Uterus (tissue), 4 donors: ENCODE results near the gene BNC2. TPM values are rescaled to one million over a fixed set of nuclear protein-coding genes. Genes with fewer than 3 reads are reported as not detected.

Experiments used
- DNase-seq, 2 donors: peaks; one replicate each; pipeline ENCODE4 v3.0.0-alpha.2; 2019 to 2020
- H3K27ac ChIP-seq, 2 donors: fragments of 200-600 bp; sonication (generic); 1 replicate in 1 of 2; 2 replicates in 1 of 2; pipeline ENCODE4 v1.5.1; 2016 to 2018
- H3K27me3 ChIP-seq, 2 donors: fragments of 200-600 bp; sonication (generic); one replicate each; pipeline ENCODE4 v1.5.1; 2018 to 2019; ENCODE audit warnings: control low read depth in 1 of 2
- H3K36me3 ChIP-seq, 2 donors: fragments of 200-600 bp; sonication (generic); one replicate each; pipeline ENCODE4 v1.5.1; 2019; ENCODE audit warnings: control low read depth in 1 of 2
- H3K4me1 ChIP-seq, 2 donors: fragments of 200-600 bp; sonication (generic); one replicate each; pipeline ENCODE4 v1.5.1; 2018 to 2019; ENCODE audit warnings: control low read depth in 1 of 2
- H3K4me3 ChIP-seq, 2 donors: fragments of 200-600 bp; sonication (generic); 1 replicate in 1 of 2; 2 replicates in 1 of 2; pipeline ENCODE4 v1.5.1; 2018 to 2019; ENCODE audit warnings: mild to moderate bottlenecking in 1 of 2
- H3K9me3 ChIP-seq, 2 donors: fragments of 200-600 bp; sonication (generic); one replicate each; pipeline ENCODE4 v1.5.1; 2019; ENCODE audit warnings: control low read depth in 1 of 2
- CTCF ChIP-seq, 4 experiments: fragments of 200-600 bp in 2 of 4; fragments of 450-650 bp in 2 of 4; sonication (generic) in 2 of 4; IDR thresholded peaks; one replicate each; pipeline ENCODE4 v1.5.1; 2016 to 2019; ENCODE audit warnings: antibody characterized with exemption in 4 of 4, mild to moderate bottlenecking in 2 of 4, moderate library complexity in 1 of 4
- POLR2A ChIP-seq, 2 donors: fragments of 450-650 bp; IDR thresholded peaks; one replicate each; pipeline ENCODE4 v1.6.1; 2016; ENCODE audit warnings: antibody characterized with exemption in 2 of 2, mild to moderate bottlenecking in 1 of 2, moderate library complexity in 1 of 2
- intact Hi-C: fragments of 100-400 bp; cut with DNase I; formaldehyde crosslinking; loops from one replicate; pipeline ENCODE4 v1.15.1; 2023; ENCODE audit warnings: low total_unique reads
- total RNA-seq, 4 donors: library from RNA; depleted of rRNA in 3 of 4; stranded (reverse); fragments of >200 nt in 3 of 4; gene quantifications; one replicate each; pipeline versions ENCODE4 v1.1.0 to v1.2.4, GENCODE V29; 2014 to 2023
- donor health status: DM: yes; HTN: yes; CAD: no.

Gene BNC2
- total RNA-seq, 4 donors from 2014 or later, result 85.9 to 293 (median 93.4) TPM

GRCh38 chr9:16553869-16554540 lies 316.5 kb downstream of the BNC2 start:
- intact Hi-C loops, result no loop called here
- DNase-seq, result no peak

GRCh38 chr9:16552252-16552651 lies 318.2 kb downstream of the BNC2 start:
- TF ChIP-seq POLR2A (IDR thresholded peaks at IDR 0.05) (no peak), CTCF (IDR thresholded peaks at IDR 0.05) (no peak)
- DNase-seq, result no peak
- no peak overlapping the region for H3K27ac ChIP-seq

More at GRCh38 chr9:16553869-16554540, 316.5 kb downstream of the BNC2 start:
- Histone ChIP-seq H3K27me3 (no peaks in the 10 kb centered on the region), H3K9me3 (no peaks in the 10 kb centered on the region), H3K4me3 (no peak overlapping the region), H3K27ac (peak overlapping the region; percentile 29 to 33), H3K4me1 (peaks cover 0 to 7% of the 10 kb centered on the region in 2 donors), H3K36me3 (no peaks in the 10 kb centered on the region)
- TF ChIP-seq POLR2A (IDR thresholded peaks at IDR 0.05), result no peak
- TF ChIP-seq CTCF (IDR thresholded peaks at IDR 0.05), result no peak

GRCh38 chr9:16551692-16552091 lies 318.8 kb downstream of the BNC2 start:
- H3K27me3 ChIP-seq, result no peaks in the 10 kb centered on the region
- no peaks in the 10 kb centered on the region for H3K9me3 ChIP-seq
- DNase-seq, result no peak
- H3K4me3 ChIP-seq, result no peak overlapping the region
- H3K36me3 ChIP-seq, result no peaks in the 10 kb centered on the region
- H3K4me1 ChIP-seq, result peaks cover 0 to 7% of the 10 kb centered on the region in 2 donors
- no peak for TF ChIP-seq CTCF (IDR thresholded peaks at IDR 0.05)
- TF ChIP-seq POLR2A (IDR thresholded peaks at IDR 0.05), result no peak
- peak overlapping the region in 1 of 2 donors; percentile 19 for H3K27ac ChIP-seq
- intact Hi-C loops, result no loop called here

More at GRCh38 chr9:16552252-16552651, 318.2 kb downstream of the BNC2 start:
- Histone ChIP-seq H3K4me1 (peaks cover 0 to 7% of the 10 kb centered on the region in 2 donors), H3K9me3 (no peaks in the 10 kb centered on the region), H3K27me3 (no peaks in the 10 kb centered on the region), H3K36me3 (no peaks in the 10 kb centered on the region), H3K4me3 (no peak overlapping the region)
- intact Hi-C loops, result no loop called here

GRCh38 chr9:16545639-16546038 lies 324.8 kb downstream of the BNC2 start:
- Histone ChIP-seq H3K36me3 (no peaks in the 10 kb centered on the region), H3K9me3 (no peaks in the 10 kb centered on the region), H3K4me3 (no peak overlapping the region), H3K27ac (peak overlapping the region; percentile 55 to 68), H3K27me3 (no peaks in the 10 kb centered on the region), H3K4me1 (peaks cover 7 to 10% of the 10 kb centered on the region in 2 donors)
- intact Hi-C loops, result no loop called here
- DNase-seq, result no peak
- TF ChIP-seq CTCF (IDR thresholded peaks at IDR 0.05), result no peak
- TF ChIP-seq POLR2A (IDR thresholded peaks at IDR 0.05), result no peak

- Histone ChIP-seq H3K27ac (peak overlapping the region; percentile 55 to 68), H3K36me3 (no peaks in the 10 kb centered on the region), H3K4me3 (no peak overlapping the region), H3K4me1 (peaks cover 7 to 10% of the 10 kb centered on the region in 2 donors), H3K9me3 (no peaks in the 10 kb centered on the region), H3K27me3 (no peaks in the 10 kb centered on the region)
- intact Hi-C loops, result no loop called here
- no peak for DNase-seq
- TF ChIP-seq POLR2A (IDR thresholded peaks at IDR 0.05) (no peak), CTCF (IDR thresholded peaks at IDR 0.05) (no peak)
Observed at GRCh38 chr9:16544842-16545241, 325.6 kb downstream of the BNC2 start.
